HG03521 (cell line): ENCODE measurements around the gene RNF19B.

Experiments
- ATAC-seq: cut with Tn5 transposase; IDR thresholded peaks from one replicate; pipeline ENCODE4 v1.9.1; 2021; ENCODE audit warnings: mild to moderate bottlenecking, moderate library complexity; ENCODE audit not compliant: unreplicated experiment

The RNF19B gene

DNA sequence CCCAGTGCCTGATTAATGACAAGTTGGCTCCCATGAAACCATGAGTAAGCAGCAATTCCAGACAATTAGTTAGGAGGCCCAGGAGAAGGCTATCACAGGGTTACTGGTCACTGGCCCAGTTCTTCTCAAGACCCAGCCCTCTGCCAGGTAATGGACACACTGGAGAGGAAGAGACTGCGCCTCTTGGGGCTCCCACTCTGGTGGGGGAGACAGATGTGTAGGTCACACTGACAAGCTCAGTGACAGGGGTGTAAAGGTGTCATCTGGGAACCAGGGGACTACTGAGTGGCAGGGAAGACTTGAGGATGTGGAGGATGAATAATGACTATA, 73.4 kb downstream of the RNF19B start:
- ATAC-seq: no peak

DNA sequence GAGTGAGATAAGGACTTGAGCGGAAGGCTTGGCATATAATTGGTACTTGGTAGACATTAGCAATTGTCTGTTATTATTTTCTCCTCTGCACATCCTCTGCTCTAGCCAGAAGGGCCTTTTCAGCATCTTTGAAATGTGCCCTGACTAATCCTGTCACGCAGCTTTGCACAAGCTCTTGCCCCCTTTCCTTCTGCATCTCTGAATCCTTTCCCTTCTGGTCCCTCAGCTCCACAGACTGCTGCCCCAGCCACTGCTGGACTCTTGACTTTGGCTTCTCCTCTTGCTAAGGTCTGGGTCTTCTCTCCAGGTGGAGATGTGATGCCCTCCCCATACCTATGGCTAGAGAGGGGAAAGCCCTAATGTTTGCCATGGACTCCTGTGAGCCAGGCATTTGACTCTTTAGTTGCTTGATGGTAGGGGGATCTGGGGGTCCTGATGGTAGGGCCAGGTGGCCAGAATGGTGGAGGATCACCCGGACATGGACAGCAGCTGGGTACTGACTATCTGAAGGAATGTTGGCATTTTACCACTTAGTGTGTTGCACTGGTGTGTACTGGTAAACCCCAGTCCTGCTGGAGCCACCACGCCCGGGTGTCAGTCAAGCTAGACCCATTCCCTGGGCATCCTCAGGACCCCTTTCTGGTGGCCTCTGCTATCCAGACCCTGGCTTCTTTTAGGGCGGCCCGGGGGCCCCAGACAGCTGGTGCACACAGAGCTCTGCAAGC, 73.9 kb downstream of the RNF19B start:
- no peak for ATAC-seq

DNA sequence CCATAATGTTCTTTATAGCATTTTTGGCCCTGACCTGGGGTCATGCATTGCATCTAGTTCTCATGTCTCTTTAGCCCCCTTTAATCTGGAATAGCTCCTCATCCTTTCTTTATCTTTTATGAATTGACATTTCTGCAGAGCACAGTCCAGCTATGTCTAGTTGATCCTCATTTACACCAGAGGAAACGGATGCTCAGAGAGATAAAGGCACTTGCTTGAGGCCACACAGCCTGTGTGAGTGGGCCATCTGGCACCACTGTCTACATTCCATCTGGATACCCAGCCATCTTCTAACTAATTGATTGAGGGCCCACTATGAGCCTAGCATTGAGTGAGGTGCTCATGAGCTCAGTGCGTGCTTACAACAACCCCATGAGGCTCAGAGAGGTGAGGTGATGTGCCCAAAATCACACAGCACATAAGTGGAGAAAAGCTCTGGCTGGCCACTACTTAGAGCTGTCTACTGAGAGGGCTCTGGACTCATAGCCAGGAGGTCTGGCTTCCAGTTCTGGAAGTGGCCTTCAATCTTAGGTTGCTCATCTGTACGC, 74.8 kb downstream of the RNF19B start:
- no peak for ATAC-seq

DNA sequence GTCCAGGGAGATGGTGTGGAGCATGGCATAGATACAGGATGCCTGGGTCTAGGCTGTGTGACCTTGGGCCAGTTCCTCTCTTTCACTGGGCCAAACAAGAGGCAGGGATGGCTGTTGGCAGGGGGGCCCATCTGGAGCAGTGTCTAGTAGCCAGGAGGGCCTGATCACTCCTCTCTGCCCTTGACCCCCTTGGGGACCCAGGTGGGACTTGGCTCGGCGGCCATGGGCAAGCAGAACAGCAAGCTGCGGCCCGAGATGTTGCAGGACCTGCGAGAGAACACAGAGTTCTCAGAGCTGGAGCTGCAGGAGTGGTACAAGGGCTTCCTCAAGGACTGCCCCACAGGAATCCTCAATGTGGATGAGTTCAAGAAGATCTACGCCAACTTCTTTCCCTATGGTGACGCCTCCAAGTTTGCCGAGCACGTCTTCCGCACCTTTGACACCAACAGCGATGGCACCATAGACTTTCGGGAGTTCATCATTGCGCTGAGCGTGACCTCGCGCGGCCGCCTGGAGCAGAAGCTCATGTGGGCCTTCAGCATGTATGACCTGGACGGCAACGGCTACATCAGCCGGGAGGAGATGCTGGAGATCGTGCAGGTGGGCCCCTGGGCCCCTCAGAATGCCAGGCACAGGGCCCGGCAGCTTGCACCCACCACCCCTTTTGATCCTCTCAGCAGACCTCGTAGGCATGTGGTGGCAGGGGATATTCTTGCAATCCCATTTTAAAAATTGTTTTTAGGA, 75.8 kb downstream of the RNF19B start:
- ATAC-seq: no peak

DNA sequence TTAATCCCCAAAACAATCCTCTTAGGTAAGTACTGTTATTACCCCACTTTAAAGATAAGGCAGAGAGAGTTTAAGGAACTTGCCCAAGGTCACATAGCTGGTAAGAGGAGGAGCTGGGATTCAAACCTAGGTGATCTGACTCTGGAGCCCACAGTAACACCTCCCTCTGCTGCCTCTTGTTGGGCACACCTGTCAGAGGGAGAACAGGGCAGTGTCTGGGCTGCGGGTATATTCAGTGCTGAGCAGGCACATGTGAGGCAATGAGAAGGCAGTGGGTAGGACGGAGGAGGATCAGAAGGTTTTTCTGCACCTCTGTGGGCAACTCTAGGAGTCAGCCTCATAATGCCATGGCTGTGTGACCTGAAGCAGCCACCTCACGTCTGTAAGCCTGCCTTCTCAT, 76.5 kb downstream of the RNF19B start:
- no peak for ATAC-seq

DNA sequence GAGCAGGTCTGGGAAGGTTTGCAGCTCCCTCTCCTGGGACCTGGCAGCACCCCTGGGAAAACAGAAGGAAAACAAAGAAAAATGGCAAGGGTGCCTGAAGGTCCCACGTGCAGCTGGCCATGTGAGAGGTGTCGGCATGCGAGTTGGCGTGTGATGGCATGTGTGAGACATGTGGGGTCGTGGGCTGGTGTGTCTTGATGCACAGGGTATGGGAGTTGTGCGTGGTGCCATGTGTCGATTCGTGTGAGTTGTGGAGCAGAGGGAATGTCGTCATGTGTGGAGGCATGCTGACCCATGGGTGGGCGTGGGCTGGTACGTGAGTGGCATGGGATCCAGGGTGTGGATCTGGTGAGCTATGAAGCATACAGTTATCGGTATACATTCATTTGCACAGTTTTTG, 77.0 kb downstream of the RNF19B start:
- ATAC-seq: no peak

DNA sequence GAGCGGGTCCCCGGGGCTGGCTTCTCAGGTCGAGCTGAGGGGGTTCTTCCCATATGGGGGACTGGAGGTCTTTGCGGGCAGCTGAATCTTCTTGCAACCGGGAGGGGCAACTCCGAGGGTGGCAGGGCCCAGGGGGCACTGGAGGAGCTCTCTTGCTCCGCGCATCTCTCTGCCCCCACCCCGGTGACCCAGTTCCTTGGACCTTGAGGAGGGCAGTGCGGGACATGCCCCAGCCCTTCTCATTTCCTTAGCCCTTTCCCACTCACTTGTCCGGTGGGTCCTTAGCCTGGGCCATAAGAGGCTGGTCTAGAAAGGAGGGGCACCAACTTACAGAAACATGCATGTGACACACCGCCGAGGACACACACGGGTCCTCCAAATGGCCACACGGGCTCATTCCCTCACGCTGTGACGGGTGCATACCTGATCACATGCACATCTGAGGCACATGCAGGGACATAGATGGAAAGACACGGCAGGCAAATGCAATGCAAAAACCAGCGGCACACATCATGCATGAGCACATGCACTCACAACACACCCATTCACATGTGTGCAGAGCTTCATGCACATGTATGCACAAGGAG, 77.7 kb downstream of the RNF19B start:
- ATAC-seq: no peak
